Activated T-helper 17 cell treated with anti-CD3 and anti-CD28 coated beads, Interleukin-2, amount 50 U/mL, for 72 hours (primary cell): ENCODE data around the gene PARD3. TPM values are rescaled to one million over a fixed set of nuclear protein-coding genes. Genes with fewer than 3 reads are reported as not detected.

Experiments used
- ATAC-seq: fragments of 150-1000 bp; cut with Tn5 transposase; replicated peaks from 2 replicates; pipeline ENCODE4 v1.10.0; 2021; ENCODE audit warnings: mild to moderate bottlenecking, moderate library complexity
- H3K27ac Mint-ChIP-seq: one replicate; pipeline ENCODE4 v1.8.0; 2022; ENCODE audit warnings: mixed read lengths
- H3K27me3 Mint-ChIP-seq: one replicate; pipeline ENCODE4 v1.8.0; 2022; ENCODE audit warnings: mixed read lengths
- H3K36me3 Mint-ChIP-seq: one replicate; pipeline ENCODE4 v1.8.0; 2022; ENCODE audit warnings: low read depth, mild to moderate bottlenecking, mixed read lengths
- H3K4me1 Mint-ChIP-seq: one replicate; pipeline ENCODE4 v1.8.0; 2022; ENCODE audit warnings: mixed read lengths
- H3K4me3 Mint-ChIP-seq: one replicate; pipeline ENCODE4 v1.8.0; 2022; ENCODE audit warnings: mild to moderate bottlenecking, mixed read lengths
- H3K9me3 Mint-ChIP-seq: one replicate; pipeline ENCODE4 v1.8.0; 2022; ENCODE audit warnings: mixed read lengths
- total RNA-seq, 2 donors: library from RNA; stranded (reverse); gene quantifications; one replicate each; pipeline ENCODE4 v1.2.3, GENCODE V29; 2022

Gene PARD3
- total RNA-seq, 2 donors from 2014 or later = 0.13 to 0.24 TPM

DNA sequence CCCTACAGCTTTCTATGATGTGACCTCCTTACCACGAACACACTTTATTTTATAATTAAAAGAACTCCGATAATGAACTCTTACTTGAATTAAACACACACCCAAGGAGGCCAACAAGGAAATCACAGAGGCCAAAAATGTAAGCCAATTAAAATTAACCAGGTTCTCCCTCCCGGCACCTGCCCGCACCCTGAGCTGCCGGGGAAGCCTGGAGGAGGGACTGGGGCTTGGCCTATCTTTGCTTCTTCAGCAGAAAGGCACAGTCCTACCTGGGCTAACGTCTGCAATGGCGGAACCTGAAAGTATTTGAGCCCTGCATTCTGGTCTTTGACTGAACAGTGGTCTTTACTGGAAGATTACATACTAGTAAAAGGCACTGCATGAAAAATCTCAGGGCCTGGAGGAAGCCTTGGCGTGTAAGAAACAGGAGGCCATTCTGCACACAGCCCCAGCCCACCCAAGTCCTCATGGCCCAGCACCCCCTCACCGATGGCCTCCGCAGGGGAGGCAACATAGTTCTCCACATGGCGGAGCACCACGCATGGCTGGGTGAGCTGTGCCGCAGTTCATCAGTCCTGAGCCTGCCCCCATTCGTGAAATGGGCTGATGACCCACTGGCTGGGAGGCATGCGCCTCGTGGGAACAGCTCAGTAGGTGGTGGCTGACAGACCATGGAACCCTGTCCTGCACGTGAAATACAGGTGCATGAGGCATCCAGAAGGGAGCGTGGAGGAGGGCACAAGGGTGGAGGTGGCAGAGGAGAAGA, 173.8 kb downstream of the PARD3 start:
- Mint-ChIP-seq H3K27ac (no peak overlapping the region), H3K4me3 (no peak overlapping the region), H3K27me3 (no peaks in the 10 kb centered on the region), H3K36me3 (no peaks in the 10 kb centered on the region), H3K4me1 (peaks cover 5% of the 10 kb centered on the region), H3K9me3 (no peaks in the 10 kb centered on the region)
- no peak for ATAC-seq

DNA sequence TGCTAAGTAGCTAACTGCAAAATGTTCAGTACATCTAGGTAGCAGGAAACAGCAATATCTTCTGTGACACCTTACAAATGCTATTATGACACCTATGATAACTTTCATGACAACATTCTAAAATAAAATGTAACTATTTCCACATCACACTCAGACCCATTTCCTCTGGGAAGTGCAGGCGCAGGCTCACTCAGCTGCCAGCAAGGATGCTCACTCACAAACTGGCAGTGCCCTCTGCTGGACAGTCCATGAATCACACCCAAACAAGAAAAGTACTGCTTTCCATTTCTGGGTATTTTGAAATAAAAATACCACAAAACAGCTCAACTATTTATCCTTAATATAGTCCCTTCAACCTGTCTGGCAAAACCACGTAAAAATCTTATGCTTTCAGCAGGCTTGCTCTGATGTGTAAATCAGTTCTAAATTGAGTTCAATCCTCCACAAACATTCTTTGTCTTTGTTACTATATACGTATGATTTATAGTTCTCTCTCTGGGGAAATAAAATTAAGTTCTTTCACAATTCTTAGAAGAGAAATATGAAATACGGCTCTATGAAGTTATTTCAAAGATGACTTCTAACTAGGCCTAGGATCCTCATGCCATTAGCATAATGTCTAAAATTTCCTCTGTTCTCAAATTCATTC, 176.6 kb downstream of the PARD3 start:
- Mint-ChIP-seq H3K4me1 (peaks cover 5% of the 10 kb centered on the region), H3K9me3 (no peaks in the 10 kb centered on the region), H3K27me3 (peaks cover 5% of the 10 kb centered on the region), H3K27ac (no peak overlapping the region), H3K36me3 (no peaks in the 10 kb centered on the region), H3K4me3 (no peak overlapping the region)
- ATAC-seq = peak; percentile 37

DNA sequence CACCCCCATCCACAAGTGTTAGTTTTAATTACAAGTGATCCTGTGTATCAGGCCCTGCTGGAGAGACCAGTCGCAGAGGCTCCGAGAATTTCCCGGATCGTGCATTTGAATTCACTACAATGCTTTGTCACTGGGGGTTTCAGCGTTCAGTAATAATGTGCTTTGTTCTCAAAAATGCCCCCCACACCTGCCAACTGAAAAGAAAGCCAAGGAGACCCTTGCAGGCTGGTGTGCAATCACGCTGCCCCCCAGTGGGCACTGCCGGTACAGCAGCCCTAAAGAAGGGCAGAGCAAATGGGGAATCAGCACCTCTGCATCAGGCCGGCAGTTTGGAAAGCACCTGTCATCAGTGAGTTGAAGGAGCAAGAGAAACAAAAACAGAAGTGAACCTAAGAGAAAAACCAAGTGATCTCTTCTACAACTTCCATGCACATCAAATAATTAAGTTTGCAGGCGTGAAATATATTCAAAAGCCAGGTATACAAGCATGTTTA, 177.6 kb downstream of the PARD3 start:
- ATAC-seq = peak; percentile 61
- Mint-ChIP-seq H3K4me1 (peaks cover 5% of the 10 kb centered on the region), H3K36me3 (no peaks in the 10 kb centered on the region), H3K9me3 (no peaks in the 10 kb centered on the region), H3K27ac (no peak overlapping the region), H3K4me3 (no peak overlapping the region), H3K27me3 (peaks cover 5% of the 10 kb centered on the region)

DNA sequence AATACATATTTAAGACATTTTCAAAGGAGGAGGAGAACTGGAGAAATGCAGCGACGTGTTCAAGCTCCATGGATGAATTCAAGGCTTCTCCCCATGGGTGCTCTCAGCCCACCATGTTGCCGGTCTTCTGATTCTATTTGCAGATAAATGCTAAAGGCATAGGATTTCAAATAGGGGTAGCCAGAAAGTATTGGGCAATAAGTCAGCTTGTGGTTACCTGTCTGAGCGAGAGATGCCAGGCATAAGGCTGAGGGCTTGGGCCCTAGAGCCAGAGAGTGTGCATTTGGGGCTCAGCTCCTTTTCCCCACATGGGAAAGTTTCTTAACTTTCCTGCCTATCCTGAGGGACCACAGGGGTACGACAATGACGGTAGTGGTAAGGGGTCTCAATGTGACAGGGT, 180.0 kb downstream of the PARD3 start:
- no peak for ATAC-seq
- no peak overlapping the region for H3K4me3 Mint-ChIP-seq
- no peaks in the 10 kb centered on the region for H3K9me3 Mint-ChIP-seq

DNA sequence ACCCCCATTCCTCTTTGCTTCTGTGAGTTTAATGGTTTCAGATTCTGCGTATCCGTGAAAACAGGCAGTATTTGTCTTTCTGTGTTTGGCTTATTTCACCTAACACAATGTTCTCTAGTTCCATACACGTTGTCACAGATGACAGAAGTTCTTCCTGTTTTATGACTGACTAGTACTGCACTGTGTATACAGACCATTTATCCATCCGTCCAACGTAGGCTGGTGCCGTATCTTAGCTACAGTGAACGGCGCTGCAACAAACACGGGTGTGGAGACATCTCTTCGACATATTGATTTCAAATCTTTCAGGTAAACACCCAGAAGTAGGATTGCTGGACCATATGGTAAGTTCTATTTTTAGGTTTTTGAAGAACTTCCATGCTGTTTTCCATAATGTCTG, 181.7 kb downstream of the PARD3 start:
- ATAC-seq = no peak
- Mint-ChIP-seq H3K27ac (no peak overlapping the region), H3K27me3 (peaks cover 5% of the 10 kb centered on the region), H3K4me1 (peaks cover 5% of the 10 kb centered on the region), H3K36me3 (no peaks in the 10 kb centered on the region), H3K4me3 (no peak overlapping the region), H3K9me3 (no peaks in the 10 kb centered on the region)

More for the DNA sequence above, 180.0 kb downstream of the PARD3 start:
- Mint-ChIP-seq H3K27me3 (peaks cover 5% of the 10 kb centered on the region), H3K36me3 (no peaks in the 10 kb centered on the region), H3K4me1 (peaks cover 5% of the 10 kb centered on the region), H3K27ac (no peak overlapping the region)

DNA sequence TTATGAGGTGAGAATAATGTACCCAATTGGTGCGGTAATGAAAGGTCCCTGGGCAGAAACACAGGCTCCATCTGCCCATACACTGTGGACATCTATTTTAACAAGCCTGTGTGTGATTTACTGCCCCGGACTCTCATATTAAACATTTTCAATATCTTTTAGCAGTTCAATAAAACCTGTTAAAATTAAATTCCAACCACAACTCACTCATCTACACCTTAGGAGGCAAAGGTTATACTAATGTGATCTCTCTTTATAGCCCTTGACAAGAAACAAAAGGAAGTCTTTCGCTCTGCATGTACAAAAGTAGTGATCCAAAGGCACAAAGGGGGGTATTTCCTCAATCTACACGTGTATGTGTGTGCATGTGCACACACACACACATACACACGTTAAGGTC, 186.0 kb downstream of the PARD3 start:
- no peaks in the 10 kb centered on the region for H3K4me1 Mint-ChIP-seq
- H3K27me3 Mint-ChIP-seq = peaks cover 7% of the 10 kb centered on the region
- H3K27ac Mint-ChIP-seq = no peak overlapping the region
- no peak for ATAC-seq
- H3K4me3 Mint-ChIP-seq = no peak overlapping the region
- H3K9me3 Mint-ChIP-seq = no peaks in the 10 kb centered on the region
- no peaks in the 10 kb centered on the region for H3K36me3 Mint-ChIP-seq

DNA sequence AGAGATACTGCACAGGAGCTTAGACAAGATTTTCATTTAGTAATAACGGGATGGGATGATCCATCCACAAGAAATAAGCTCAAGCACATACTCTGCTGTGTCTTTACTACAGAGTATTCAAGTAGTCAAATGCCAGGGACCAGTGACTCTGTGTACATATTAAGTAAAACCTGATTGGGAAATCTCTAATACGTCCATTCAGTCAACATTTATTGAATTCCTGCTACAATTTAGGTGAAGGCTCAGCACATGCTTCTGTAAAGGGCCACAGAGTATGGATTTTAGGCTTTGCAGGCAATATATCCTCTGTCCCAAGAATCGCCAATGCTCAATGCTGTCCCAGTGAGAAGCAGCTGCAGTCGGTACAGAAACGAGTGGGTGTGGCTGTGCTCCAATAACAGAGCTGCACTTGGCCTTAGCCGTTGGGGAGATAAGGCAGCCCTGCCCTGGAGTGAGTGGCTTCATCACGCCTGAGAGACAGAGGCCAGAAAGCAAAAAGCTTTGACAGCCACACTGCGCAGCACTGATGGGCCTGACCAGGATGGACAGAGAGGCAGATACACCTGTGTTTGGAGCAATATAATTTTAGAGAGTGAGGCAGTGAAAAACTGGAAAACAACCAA, 186.8 kb downstream of the PARD3 start:
- H3K4me1 Mint-ChIP-seq = no peaks in the 10 kb centered on the region
- no peak for ATAC-seq

DNA sequence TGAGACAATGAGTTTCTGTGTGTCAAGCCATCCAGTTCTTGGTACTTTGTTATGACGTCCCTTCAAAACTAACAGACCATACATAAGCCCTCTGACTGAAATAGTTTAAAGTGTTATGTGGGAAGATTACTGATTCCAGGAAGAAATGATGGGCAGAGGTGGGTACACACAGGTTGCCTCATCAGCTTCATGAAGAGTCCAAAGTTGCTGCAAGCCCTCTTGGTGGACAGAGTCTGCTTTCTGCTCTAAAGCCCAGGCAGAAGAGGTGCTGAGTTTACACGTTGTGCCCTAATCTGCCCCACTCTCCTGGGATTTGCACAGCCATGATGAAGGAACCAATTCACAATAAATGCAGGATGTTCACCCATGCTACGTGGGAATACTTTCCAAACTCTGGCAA, 187.4 kb downstream of the PARD3 start:
- Mint-ChIP-seq H3K4me1 (no peaks in the 10 kb centered on the region), H3K27ac (no peak overlapping the region), H3K9me3 (no peaks in the 10 kb centered on the region), H3K27me3 (peaks cover 4% of the 10 kb centered on the region), H3K4me3 (no peak overlapping the region), H3K36me3 (no peaks in the 10 kb centered on the region)
- ATAC-seq = no peak

More for the DNA sequence above, 186.8 kb downstream of the PARD3 start:
- Mint-ChIP-seq H3K9me3 (no peaks in the 10 kb centered on the region), H3K36me3 (no peaks in the 10 kb centered on the region), H3K27ac (no peak overlapping the region), H3K4me3 (no peak overlapping the region), H3K27me3 (peaks cover 4% of the 10 kb centered on the region)

DNA sequence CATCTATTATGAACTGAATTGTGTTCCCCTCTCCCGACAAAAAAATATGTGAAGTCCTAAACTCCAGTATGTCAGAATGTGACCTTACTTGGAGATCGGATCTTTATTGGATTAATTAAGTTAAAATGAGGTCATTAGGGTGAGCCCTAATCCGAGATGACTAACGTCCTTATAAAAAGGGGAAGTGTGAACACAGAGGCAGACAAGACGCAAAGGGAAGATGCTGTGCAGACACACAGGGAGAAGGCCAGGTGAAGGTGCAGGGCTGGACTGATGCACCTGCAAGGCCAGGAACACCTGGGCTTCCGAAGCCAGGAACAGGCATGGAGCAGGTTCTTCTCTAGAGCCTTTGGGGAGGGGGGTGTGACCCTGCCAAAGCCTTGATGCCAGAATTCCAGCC, 187.8 kb downstream of the PARD3 start:
- no peaks in the 10 kb centered on the region for H3K36me3 Mint-ChIP-seq
- ATAC-seq = no peak
- no peaks in the 10 kb centered on the region for H3K9me3 Mint-ChIP-seq
- H3K27ac Mint-ChIP-seq = no peak overlapping the region
- no peaks in the 10 kb centered on the region for H3K4me1 Mint-ChIP-seq
- H3K4me3 Mint-ChIP-seq = no peak overlapping the region
- H3K27me3 Mint-ChIP-seq = peaks cover 4% of the 10 kb centered on the region

DNA sequence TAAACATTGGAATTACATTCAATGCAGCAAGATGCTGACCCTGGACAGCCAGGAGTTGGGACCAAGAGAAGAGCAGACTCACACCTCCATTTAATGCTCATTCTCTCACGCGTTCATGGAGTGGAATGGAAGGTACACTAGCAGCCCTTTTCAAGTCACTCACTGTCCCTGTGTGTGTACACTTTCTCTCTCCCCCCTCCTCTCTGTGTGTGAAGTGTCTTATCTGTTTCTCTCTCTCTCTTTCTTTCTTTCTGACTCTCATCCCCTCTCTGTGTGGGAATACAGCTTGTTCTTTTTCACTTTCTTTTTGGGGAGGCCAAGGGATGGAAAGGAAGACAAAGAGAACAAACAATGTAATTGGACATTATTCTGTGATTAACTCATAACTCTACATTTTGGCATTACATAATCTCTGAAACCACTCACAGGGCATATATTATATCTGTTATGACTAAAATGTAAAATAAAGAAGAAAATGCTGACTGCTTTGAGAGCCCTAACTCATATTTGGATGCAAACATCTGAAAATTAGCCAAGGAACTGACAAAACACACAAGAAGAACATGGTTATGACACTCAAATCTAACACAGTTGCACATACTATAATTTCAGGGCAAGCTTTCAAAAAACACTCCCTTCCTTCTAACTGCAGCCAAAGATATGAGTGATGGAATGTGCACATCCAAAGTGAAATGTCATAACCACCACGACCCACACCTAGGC, 188.8 kb downstream of the PARD3 start:
- Mint-ChIP-seq H3K9me3 (no peaks in the 10 kb centered on the region), H3K4me1 (no peaks in the 10 kb centered on the region), H3K36me3 (no peaks in the 10 kb centered on the region), H3K27ac (no peak overlapping the region), H3K27me3 (peaks cover 4% of the 10 kb centered on the region), H3K4me3 (no peak overlapping the region)
- ATAC-seq = no peak

DNA sequence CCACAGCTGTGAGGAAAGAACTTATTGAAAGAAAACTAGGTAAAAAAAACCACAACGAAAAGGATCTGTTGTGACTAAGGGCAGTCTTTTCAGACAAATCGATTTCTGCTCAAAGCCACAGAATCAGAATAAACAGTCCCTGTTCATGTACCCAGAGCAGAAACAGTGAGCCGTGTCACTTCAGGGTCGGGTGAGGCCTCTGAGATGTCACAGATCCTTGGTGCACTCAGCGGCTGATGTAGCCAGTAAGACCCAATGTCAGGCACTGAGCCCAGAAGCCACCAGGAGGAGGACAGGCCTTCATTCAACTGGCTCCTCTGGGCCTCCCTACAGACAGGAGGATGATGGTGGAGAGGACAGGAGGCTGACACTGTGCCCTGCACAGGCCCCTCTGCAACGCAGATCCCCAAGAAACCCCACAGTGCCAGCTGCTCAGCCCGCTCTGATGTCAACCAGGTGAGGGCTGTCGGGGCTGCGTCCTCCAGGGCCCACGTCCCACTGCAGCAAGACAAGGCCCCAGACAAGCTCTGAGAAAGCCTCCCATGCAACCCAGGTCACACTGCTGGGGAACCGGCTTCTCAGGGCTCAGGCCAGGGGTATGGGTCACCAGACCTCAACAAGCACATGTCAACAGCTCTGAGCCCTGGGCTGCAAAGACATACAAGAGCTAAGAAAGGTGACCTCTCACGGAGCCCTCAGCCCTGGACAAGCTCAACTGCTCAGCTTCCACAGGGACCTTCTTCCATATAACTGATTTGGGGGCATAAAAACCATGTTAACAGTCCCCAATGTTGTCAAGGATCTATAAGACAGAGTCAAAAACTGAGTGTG, 190.6 kb downstream of the PARD3 start:
- H3K36me3 Mint-ChIP-seq = no peaks in the 10 kb centered on the region
- ATAC-seq = no peak
- no peak overlapping the region for H3K4me3 Mint-ChIP-seq
- no peak overlapping the region for H3K27ac Mint-ChIP-seq
- no peaks in the 10 kb centered on the region for H3K9me3 Mint-ChIP-seq
- H3K4me1 Mint-ChIP-seq = no peaks in the 10 kb centered on the region
- H3K27me3 Mint-ChIP-seq = peaks cover 4% of the 10 kb centered on the region

DNA sequence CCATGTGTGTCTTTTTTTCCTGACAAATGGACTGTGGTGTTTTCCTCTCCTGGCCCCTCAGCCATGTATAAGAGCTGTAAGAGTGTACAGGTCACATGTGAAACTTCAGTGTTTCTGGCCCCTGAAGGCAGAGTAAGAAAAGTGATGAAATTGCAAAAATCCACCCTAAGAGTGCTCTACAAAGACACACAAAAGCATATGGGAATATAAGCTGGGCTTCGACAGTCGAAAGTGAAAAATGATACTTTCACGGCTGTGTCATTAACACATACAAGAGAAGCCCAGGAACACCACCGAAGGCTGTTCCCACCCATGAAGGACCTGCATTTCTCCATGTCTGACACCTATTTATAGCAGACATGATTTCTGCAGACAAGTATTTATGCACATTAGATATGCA, 192.2 kb downstream of the PARD3 start:
- Mint-ChIP-seq H3K9me3 (no peaks in the 10 kb centered on the region), H3K36me3 (no peaks in the 10 kb centered on the region), H3K4me3 (no peak overlapping the region), H3K27ac (no peak overlapping the region), H3K4me1 (no peaks in the 10 kb centered on the region), H3K27me3 (peaks cover 6% of the 10 kb centered on the region)
- ATAC-seq = no peak

DNA sequence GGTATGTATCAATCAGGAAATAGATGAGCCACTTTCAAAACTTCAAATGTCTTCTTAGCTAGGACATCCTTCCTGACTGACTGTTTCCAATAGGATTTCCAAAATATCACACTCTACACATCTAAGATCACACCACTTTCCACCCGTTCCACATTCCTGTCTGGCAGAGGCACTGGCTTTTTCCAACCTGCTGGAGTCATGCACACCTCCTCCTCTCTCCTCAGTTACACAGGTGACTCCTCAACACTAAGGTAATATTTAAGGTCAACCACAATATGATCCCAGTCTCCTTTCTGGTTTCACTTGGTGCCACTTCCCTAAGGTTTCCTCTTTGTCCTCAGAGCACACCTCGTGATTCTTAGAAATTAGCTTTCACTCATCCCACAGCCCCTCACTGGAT, 196.5 kb downstream of the PARD3 start:
- Mint-ChIP-seq H3K9me3 (no peaks in the 10 kb centered on the region), H3K36me3 (no peaks in the 10 kb centered on the region), H3K27ac (no peak overlapping the region), H3K4me1 (no peaks in the 10 kb centered on the region), H3K4me3 (no peak overlapping the region), H3K27me3 (peaks cover 12% of the 10 kb centered on the region)
- no peak for ATAC-seq

DNA sequence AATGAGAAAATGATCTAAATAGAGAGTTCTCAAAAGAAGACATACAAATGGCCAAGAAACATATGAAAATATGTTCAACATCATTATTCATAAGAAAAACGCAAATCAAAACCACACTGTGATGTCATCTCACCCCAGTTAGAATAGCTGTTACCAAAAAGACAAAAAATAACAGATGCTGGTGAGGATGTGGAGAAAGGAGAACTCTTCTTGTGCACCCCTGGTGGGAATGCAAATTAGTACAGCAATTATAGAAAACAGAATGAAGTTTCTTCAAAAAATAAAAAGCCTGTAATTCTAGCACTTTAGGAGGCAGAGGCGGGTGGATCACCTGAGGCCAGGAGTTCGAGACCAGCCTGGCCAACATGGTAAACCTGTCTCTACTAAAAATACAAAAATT, 199.3 kb downstream of the PARD3 start:
- Mint-ChIP-seq H3K27me3 (peaks cover 16% of the 10 kb centered on the region), H3K27ac (no peak overlapping the region), H3K4me1 (no peaks in the 10 kb centered on the region), H3K9me3 (no peaks in the 10 kb centered on the region), H3K4me3 (no peak overlapping the region), H3K36me3 (no peaks in the 10 kb centered on the region)
- no peak for ATAC-seq
